ENCODE data around the gene SLC44A3.
A peak's percentile ranks its signal among the peaks of the same experiment; 100 is the strongest.
"Not testable (repeated sequence)": the region's sequence is repeated elsewhere in the genome, so short reads cannot be mapped to it uniquely, and the experiment has no call there.

SLC44A3 gene

DNA sequence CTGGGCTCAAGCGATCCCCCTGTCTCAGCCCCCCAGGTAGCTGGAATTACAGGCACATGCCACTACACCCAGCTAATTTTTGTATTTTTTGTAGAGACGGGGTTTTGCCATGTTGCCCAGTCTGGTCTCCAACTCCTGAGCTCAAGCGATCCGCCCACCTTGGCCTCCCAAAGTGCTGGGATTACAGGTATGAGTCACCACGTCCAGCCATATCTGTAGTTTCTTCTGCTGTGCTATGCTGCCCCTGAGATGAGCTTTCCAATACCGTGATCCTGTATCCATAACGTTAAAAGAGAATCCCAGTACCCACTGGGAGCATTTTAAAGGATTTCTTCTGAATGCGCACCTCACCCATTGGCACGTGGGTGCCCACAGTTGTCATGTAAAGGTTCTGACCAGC, 20.2 kb downstream of the SLC44A3 start:
- DNase-seq, result not testable (repeated sequence)

DNA sequence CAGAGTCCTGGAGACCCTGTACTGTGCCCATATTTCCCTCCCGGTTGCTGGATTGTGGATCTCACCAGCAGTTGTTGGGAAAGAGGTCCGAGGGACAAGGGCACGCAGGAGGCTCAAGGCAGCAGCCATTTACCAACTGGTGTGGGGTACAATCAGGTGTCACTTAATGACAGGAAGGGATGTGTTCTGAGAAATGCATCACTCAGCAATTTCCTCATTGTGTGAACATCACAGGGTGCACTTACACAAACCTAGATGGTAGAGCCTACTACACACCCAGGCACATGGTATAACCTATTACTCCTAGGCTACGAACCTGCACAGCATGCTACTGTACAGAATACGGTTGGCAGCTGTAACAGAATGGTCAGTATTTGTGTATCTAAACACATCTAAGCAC, 20.7 kb downstream of the SLC44A3 start:
- DNase-seq, result no peak

DNA sequence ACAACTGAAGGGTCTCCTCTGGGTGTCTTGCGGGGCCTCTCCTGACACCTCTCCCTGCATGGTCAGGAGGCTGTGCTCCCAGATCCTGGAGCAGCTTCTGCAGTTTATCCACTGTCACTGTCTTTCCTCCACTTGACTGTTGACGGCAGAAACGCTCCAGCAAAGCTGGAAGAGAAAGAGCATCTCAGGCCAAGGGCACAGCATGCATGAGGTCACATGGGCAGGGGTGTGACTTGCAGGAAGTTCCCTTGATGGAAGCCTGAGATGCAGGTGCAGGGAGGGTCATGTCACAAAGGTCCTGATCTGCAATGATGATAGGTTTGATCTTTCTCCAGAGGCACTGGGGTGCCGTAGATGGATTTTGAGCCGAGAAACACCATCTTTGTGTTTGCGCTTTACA, 23.3 kb downstream of the SLC44A3 start:
- no peak for DNase-seq

GRCh38 chr1:94843846-94844245, 23.7 kb downstream of the SLC44A3 start:
- DNase-seq, result no peak

GRCh38 chr1:94846308-94846707, 26.2 kb downstream of the SLC44A3 start:
- no peak for DNase-seq

GRCh38 chr1:94851571-94851970, 31.4 kb downstream of the SLC44A3 start:
- DNase-seq, result no peak

DNA sequence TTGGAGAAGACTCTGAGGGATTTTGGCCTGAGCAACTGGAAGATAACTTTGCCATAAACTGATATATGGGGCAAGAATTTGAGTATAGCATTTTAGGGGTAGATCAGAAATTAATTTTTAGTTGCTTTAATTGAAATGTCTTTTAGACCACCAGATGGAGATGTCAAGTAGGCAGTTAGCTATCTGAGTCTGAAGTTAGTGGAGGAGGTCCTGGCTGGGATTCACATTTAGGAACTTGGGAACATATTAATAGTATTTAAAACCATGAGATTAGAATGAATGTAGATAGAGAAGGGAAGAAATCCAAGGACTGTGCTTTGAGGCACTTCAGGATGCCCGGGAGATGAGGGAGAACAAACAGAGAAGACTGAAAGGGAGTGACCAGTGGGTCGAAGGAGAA, 32.6 kb downstream of the SLC44A3 start:
- DNase-seq, result no peak

DNA sequence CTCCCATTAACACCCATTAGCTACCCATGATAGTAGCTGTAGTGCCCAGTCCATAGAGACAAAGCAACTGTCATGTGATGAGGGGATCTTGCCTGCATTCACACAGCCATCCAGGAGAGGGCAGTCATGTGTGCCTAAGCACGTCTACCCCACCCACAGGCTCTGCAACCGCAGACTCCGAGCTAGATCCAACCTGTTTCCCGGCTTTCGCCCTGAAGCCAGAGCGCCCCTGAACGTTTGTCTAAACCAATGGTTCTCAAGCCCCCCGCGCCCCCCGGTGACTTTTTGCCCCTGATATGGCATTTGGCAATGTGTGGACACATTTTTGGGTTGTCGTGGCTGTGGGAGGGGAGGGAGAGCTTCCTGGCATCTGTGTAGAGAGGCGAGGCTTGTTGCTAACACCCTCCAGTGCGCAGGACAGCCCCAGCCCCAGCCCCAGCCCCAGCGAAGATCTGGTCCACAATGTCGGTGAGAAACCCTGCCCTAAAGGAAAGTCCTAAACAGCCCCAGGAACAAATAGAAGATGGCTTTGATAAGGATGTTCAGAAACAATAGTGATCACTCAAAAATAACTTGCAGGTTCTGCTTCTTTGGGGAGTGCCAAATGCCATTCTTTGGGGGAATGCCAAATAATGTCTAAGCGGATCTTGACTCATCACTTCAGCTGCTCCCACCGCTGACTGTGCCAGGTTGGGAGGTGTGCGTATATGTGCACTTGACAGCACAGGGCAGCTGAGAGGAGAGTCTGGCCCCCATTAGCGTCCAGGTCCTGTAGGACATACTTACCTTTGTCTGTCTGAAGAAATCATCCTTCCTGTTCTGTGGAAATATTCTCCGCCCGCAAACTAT, 34.5 kb downstream of the SLC44A3 start:
- peak; percentile 88 for DNase-seq

- no peak for DNase-seq
Measured at GRCh38 chr1:94855307-94855700, 35.1 kb downstream of the SLC44A3 start.

DNA sequence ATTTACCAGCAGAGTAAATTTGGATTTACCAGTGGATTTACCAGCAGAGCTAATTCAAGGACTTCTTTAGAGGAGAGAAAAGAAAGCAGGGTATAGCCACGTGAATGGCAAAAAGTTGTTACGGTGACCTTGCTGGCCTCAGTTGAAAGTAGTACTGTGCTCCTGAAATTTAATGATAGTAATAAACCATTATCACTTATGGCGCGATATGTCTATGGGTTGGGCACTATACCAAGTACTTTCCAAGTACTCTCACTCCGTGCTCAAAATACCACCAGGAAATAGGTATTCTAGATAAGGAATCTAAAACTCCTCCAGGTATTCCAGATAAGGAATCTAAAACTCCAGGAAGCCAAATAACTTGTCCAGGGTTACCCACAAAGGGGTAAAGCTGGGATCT, 35.8 kb downstream of the SLC44A3 start:
- DNase-seq, result no peak

DNA sequence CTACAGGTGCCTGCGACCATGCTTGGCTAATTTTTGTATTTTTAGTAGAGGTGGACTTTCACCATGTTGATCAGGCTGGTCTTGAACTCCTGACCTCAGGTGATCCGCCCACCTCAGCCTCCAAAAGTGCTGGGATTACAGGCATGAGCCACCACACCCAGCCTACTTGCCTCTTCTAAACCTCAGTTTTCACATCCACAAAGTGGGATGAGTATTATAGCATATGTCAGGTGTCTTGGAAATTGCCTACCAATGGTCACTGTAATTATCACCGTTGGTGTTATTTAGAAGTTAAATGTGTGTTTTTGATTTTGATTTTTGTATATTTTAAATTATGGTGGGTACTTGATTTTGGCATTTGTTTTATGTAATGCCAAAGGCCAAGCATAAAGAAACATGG, 36.7 kb downstream of the SLC44A3 start:
- no peak for DNase-seq

DNA sequence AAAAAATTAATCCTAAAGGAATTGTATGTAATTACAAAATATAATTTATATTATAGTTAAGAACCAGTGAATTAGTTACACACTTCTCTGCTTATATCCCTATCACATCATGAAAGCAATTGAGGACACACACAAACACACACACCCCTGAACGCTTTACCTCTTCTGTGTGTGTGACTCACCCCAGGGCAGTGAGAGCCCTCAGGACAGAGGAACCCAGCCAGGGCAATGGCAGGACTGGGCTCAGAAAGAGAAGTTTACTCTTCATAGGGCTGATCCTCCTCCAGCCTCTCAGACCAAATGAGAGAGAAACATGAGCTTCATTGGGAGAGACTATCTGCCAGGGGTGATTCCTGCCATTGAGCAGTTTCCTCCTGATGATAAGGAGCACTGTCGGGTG, 38.1 kb downstream of the SLC44A3 start:
- DNase-seq, result no peak

GRCh38 chr1:94859174-94859573, 39.0 kb downstream of the SLC44A3 start:
- DNase-seq, result no peak

DNA sequence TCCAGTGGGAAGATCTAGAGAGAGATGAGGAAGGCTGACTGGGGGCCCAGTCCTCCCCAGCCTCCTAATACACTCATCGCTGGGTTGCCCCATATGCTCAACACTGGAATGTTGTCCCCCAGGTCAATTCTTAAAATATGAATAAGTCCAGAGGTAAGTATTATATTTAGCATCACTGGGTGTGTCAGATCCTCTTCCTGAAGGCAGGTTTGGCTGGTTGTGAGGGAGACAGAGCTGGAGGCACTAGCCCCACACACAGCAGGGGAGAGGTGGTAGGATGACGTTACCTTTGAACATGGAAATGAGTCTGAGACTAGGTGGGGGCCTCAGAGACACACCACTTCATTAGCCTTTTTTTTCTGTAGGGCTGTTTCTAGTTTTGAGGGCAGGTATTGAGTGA, 42.6 kb downstream of the SLC44A3 start:
- no peak for DNase-seq

- peak; percentile 82 for DNase-seq
Measured at GRCh38 chr1:94863297-94863911, 43.2 kb downstream of the SLC44A3 start.

GRCh38 chr1:94863919-94864318, 43.8 kb downstream of the SLC44A3 start:
- DNase-seq, result peak; percentile 95

DNA sequence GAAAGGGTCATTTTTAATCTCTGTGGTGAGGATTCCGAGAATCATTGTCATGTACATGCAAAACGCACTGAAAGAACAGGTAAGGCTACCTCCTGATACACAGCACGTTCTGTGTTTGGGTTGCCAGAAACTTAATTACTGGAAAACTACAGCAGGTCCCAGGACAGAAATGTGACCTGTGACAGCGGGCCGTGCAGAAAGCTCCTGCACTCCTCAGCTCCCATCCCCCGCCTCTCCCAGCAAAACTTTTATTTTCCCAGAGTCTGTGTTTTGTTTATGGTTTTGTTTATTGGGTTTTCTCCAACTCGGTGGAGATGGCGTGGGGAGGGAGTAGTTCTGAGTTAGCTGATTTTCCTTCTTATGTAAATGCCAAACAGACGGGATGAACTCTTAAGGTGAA, 44.7 kb downstream of the SLC44A3 start:
- no peak for DNase-seq

- DNase-seq, result peak; percentile 76
Measured at GRCh38 chr1:94865360-94865759, 45.2 kb downstream of the SLC44A3 start.

GRCh38 chr1:94866164-94866807, 46.1 kb downstream of the SLC44A3 start:
- peak; percentile 98 for DNase-seq

DNA sequence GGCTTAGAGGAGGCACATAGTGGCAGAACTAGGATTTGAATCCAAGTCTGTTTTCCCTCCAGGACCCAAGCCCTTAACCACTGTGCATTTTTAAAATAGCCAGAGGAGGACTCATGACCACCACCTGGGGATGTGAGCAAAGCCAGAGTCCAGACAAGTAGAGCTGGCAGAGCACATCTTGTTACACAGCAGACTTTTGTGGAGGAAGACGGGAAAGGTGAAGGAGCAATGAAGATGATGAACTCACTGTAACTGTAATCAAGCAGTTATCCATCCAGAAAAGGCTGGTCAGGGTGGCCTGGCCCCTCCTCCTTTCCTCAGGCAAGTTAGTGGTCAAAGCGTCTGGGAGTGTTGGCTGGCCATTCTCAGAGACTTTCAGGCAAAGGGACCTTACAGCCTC, 50.9 kb downstream of the SLC44A3 start:
- DNase-seq, result peak; percentile 49

DNA sequence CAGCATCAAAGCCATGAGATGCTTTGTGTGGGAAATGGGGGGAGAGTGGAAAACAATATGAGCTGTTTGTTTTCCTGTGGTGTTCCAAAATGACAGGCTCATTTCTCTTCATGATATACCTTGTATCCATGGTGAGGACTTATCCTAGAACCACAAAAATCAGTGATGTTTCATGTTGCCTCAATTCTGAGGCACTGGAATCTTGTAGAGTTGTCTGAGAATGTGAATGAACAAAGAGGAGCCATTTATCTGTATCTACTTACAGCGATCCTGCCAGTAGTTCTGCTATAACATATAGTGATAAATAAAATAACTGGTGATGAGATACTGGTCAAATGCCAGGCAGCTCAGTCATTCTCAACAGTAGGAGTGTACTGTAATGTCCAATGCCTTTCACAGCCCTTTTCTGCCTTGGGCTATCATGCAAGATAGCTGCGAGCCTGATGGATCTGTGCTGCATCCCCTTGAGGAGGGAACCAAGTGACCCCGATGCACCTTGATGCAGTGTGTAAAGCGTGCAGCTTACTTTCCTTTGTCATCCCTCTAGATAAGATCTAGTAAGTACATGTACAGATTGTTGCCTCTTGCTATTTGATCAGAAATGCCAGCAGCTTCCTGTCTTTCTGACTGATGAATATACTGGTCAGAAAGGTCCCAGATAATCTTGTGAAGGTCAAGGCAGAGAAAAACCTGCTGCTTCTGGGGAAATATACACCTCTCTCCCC, 52.8 kb downstream of the SLC44A3 start:
- DNase-seq, result no peak

GRCh38 chr1:94873520-94874351, 53.6 kb downstream of the SLC44A3 start:
- peak; percentile 63 for DNase-seq

All from fibroblast of skin of right biceps (primary cell).